Fibroblast of lung (primary cell): Measurements from ENCODE around the gene YES1. TPM values are rescaled to one million over a fixed set of nuclear protein-coding genes. Genes with fewer than 3 reads are reported as not detected.

ENCODE experiments used
- DNase-seq, 2 donors: peaks; one replicate each; pipeline versions ENCODE4 v3.0.0 to v3.0.0-alpha.2; 2010; ENCODE audit warnings: low read depth in 2 of 2
- H2AFZ ChIP-seq: 2 replicates; pipeline ENCODE4 v1.5.1; 2012; ENCODE audit warnings: low read length, control low read depth, inconsistent platforms
- H3K27ac ChIP-seq: 2 replicates; pipeline ENCODE4 v1.5.1; 2011; ENCODE audit warnings: low read length, control low read depth; ENCODE audit not compliant: insufficient read depth
- H3K27me3 ChIP-seq: 2 replicates; pipeline ENCODE4 v1.5.1; 2011; ENCODE audit warnings: mild to moderate bottlenecking, low read length; ENCODE audit not compliant: control insufficient read depth, insufficient read depth
- H3K36me3 ChIP-seq: 2 replicates; pipeline ENCODE4 v1.5.1; 2011; ENCODE audit warnings: low read length; ENCODE audit not compliant: control insufficient read depth, insufficient read depth
- H3K4me1 ChIP-seq: 2 replicates; pipeline ENCODE4 v1.5.1; 2011; ENCODE audit warnings: low read length; ENCODE audit not compliant: control insufficient read depth, insufficient read depth; ENCODE audit errors: extremely low read depth
- H3K4me2 ChIP-seq: 2 replicates; pipeline ENCODE4 v1.5.1; 2011; ENCODE audit warnings: low read length, control low read depth; ENCODE audit not compliant: insufficient read depth; ENCODE audit errors: extremely low read depth
- H3K4me3 ChIP-seq, 4 experiments: fragments of 200-600 bp in 1 of 4; sonication (generic) in 1 of 4; replicated peaks in 1 of 4; 2 replicates each; pipeline ENCODE4 v1.5.1; 2011 to 2016; ENCODE audit warnings: low read length in 4 of 4, low read depth in 3 of 4, mild to moderate bottlenecking in 3 of 4, control low read depth in 2 of 4, inconsistent platforms in 1 of 4, mixed read lengths in 1 of 4; ENCODE audit not compliant: insufficient read depth in 1 of 4; ENCODE audit errors: control extremely low read depth in 1 of 4
- H3K79me2 ChIP-seq: 2 replicates; pipeline ENCODE4 v1.5.1; 2012; ENCODE audit warnings: mild to moderate bottlenecking, low read length, inconsistent platforms; ENCODE audit not compliant: control insufficient read depth, insufficient read depth
- H3K9ac ChIP-seq: 2 replicates; pipeline ENCODE4 v1.5.1; 2011; ENCODE audit warnings: mild to moderate bottlenecking, low read length, control low read depth; ENCODE audit not compliant: insufficient read depth
- H3K9me3 ChIP-seq: 2 replicates; pipeline ENCODE4 v1.5.1; 2012; ENCODE audit warnings: low read depth, low read length; ENCODE audit not compliant: control insufficient read depth, insufficient read depth
- H4K20me1 ChIP-seq: 2 replicates; pipeline ENCODE4 v1.5.1; 2011; ENCODE audit warnings: low read length; ENCODE audit not compliant: control insufficient read depth, insufficient read depth; ENCODE audit errors: extremely low read depth
- CTCF ChIP-seq, 2 donors: IDR thresholded peaks in 1 of 2; conservative IDR thresholded peaks in 1 of 2; 1 replicate in 1 of 2; 2 replicates in 1 of 2; pipeline ENCODE4 v1.5.1; 2011 to 2012; ENCODE audit warnings: low read length in 2 of 2, control low read depth in 1 of 2, inconsistent platforms in 1 of 2, low read depth in 1 of 2, mild to moderate bottlenecking in 1 of 2
- EZH2 ChIP-seq: IDR thresholded peaks from 2 replicates; pipeline ENCODE4 v1.5.1; 2012; ENCODE audit warnings: low read length, control low read depth, mild to moderate bottlenecking; ENCODE audit errors: missing control alignments
- polyA plus RNA-seq, 2 donors: library from polyadenylated mRNA; depleted of rRNA in 1 of 2; stranded (reverse) in 1 of 2; unstranded in 1 of 2; fragments of >200 nt; gene quantifications; 2 replicates each; pipeline ENCODE4 v1.2.1, GENCODE V29; 2011 to 2012; ENCODE audit warnings: missing spikeins in 1 of 2
- total RNA-seq: library from RNA; depleted of rRNA; stranded (reverse); fragments of >200 nt; gene quantifications from 2 replicates; pipeline ENCODE4 v1.2.1, GENCODE V29; 2014

The YES1 gene
- total and polyA plus RNA-seq, 2 donors (not counting 1 experiment from before 2014, with no cell fraction given), result 26.6 to 49.5 TPM

GRCh38 chr18:754656-755055, 57.4 kb downstream of the YES1 start:
- no peak for DNase-seq
- no peaks in the 10 kb centered on the region for H3K4me1 ChIP-seq
- no peaks in the 10 kb centered on the region for H4K20me1 ChIP-seq
- H3K4me2 ChIP-seq, result no peak overlapping the region
- H3K9me3 ChIP-seq, result no peaks in the 10 kb centered on the region
- no peak overlapping the region for H3K9ac ChIP-seq
- TF ChIP-seq EZH2, result no peak
- no peak for TF ChIP-seq CTCF (conservative IDR thresholded peaks at IDR 0.05 in 1 of 2, IDR thresholded peaks at IDR 0.05 in 1 of 2; ENCODE audit: low read depth in 1 of 2, low read length in 2 of 2)
- no peaks in the 10 kb centered on the region for H3K36me3 ChIP-seq
- H3K79me2 ChIP-seq, result no peaks in the 10 kb centered on the region
- no peak overlapping the region for H2AFZ ChIP-seq
- H3K4me3 ChIP-seq, result no peak overlapping the region
- H3K27me3 ChIP-seq, result no peaks in the 10 kb centered on the region
- no peak overlapping the region for H3K27ac ChIP-seq

- no peak overlapping the region for H2AFZ ChIP-seq
- no peak overlapping the region for H3K27ac ChIP-seq
- H3K9me3 ChIP-seq, result no peaks in the 10 kb centered on the region
- H3K4me2 ChIP-seq, result no peak overlapping the region
- no peaks in the 10 kb centered on the region for H4K20me1 ChIP-seq
- H3K4me1 ChIP-seq, result no peaks in the 10 kb centered on the region
- TF ChIP-seq CTCF (conservative IDR thresholded peaks at IDR 0.05 in 1 of 2, IDR thresholded peaks at IDR 0.05 in 1 of 2; ENCODE audit: low read depth in 1 of 2, low read length in 2 of 2) (no peak), EZH2 (no peak)
- no peak for DNase-seq
- H3K27me3 ChIP-seq, result no peaks in the 10 kb centered on the region
- H3K9ac ChIP-seq, result no peak overlapping the region
- no peak overlapping the region for H3K4me3 ChIP-seq
- no peaks in the 10 kb centered on the region for H3K79me2 ChIP-seq
- H3K36me3 ChIP-seq, result no peaks in the 10 kb centered on the region
Observed at GRCh38 chr18:750456-750855, 61.6 kb downstream of the YES1 start.

GRCh38 chr18:744832-745597, 67.0 kb downstream of the YES1 start:
- Histone ChIP-seq H3K9ac (no peak overlapping the region), H3K79me2 (no peaks in the 10 kb centered on the region), H4K20me1 (no peaks in the 10 kb centered on the region), H3K27me3 (no peaks in the 10 kb centered on the region), H3K4me2 (no peak overlapping the region), H3K9me3 (no peaks in the 10 kb centered on the region), H3K27ac (no peak overlapping the region), H3K4me3 (no peak overlapping the region), H2AFZ (no peak overlapping the region), H3K36me3 (no peaks in the 10 kb centered on the region), H3K4me1 (no peaks in the 10 kb centered on the region)
- TF ChIP-seq EZH2 (no peak), CTCF (conservative IDR thresholded peaks at IDR 0.05 in 1 of 2, IDR thresholded peaks at IDR 0.05 in 1 of 2; ENCODE audit: low read depth in 1 of 2, low read length in 2 of 2) (no peak)
- DNase-seq, result no peak
